ENCODE results near the gene NBAS.
A peak's percentile ranks its signal among the peaks of the same experiment; 100 is the strongest.

The NBAS gene

GRCh38 chr2:15191789-15192188, 369.3 kb downstream of the NBAS start:
- DNase-seq: no peak

DNA sequence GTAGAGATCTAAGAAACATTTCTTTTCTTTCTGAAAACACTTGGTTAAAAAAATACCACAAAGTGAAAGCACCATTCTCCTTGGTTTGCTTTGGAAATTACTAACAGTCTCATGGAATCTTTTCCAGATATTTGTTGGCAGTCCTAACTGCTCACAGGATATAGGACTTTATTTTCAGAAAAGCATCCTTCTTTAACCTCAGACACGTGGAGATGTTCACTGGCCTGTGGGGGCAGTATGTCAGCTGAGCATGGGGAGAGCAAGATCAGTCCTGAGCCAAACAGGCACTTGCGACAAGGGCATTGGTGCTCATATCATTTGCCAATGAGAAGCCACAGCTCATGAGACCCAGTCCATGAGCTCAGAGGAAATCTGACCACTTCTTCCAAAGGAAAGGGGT, 371.9 kb downstream of the NBAS start:
- DNase-seq: no peak

DNA sequence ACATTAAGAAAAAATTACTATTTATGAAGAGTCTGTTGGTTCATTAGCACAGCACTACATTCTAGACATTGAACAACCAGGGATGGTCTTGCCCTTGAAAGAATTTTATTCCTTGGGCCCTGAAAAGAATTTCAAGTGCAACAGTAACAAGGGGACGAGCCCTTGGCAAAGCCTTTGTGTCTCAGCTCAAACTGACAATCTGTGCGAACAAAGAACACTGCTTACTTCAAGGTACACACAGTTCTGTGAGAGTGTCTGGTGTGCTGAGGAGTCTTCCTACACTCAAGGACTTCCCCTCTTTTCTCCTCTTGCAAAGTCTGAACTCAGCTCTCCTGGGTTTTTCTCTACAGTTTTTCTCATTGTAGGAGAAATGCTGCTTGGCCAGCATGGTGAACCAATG, 373.4 kb downstream of the NBAS start:
- DNase-seq: no peak

- no peak for DNase-seq
Observed at GRCh38 chr2:15186118-15186517, 375.0 kb downstream of the NBAS start.

GRCh38 chr2:15184491-15184890, 376.6 kb downstream of the NBAS start:
- DNase-seq: no peak

DNA sequence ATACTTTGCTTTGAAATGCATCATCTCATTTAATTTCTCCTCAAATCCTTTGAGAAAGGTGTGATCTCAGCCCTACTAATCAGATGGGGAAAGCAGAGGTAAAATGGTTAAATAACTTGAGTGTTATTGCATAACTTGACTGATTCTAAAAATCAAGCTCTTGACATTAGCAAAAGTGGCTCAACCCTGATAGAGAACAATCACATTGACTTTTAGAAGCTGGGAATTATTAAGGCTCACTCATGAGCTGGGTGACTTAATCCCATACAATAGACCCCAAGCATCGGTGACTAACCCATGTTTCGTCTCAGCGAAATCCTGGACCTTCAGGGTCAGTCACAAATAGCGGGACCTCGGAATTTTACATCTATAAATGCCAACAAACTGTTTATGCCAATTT, 378.9 kb downstream of the NBAS start:
- DNase-seq: no peak

GRCh38 chr2:15181092-15181745, 379.9 kb downstream of the NBAS start:
- no peak for DNase-seq

- DNase-seq: no peak
Observed at GRCh38 chr2:15180379-15180778, 380.8 kb downstream of the NBAS start.

GRCh38 chr2:15178946-15179345, 382.2 kb downstream of the NBAS start:
- peak; percentile 10 for DNase-seq

DNA sequence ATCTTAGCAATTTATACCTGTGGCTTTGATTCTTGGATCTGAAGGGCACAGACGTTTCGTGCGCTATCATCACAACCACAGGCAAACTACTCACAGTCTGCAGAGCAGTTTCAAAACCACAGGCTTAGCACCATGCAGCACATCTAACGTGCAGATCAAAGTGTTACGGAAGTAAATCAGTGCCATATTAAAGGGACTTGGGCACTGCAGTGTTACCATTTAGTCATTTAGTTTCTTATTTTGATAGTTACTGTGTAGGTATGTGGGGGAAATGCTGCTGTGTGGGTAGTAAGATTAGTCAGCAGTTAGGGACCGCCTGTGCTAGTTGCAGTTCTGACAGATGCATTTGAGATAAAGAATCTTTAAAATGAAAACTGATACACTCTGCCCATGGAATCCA, 384.0 kb downstream of the NBAS start:
- DNase-seq: peak; percentile 60

DNA sequence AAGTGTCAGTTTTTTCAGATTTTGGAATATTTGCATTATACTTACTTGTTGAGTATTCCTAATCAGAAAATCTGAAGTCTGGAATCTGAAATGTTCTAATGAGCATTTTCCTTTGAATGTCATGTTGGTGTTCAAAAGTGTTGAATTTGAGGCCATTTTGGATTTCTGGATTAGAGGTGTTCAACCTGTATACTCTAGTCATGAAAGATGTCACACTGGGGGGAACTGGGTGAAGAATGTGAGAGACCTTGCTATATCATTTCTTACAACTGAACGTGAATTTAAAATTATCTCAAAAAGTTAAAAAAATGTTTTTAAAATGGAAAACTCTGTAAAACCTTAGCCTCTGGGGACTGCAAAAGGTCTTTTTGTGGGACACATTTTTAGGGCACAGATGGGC, 384.5 kb downstream of the NBAS start:
- DNase-seq: no peak

DNA sequence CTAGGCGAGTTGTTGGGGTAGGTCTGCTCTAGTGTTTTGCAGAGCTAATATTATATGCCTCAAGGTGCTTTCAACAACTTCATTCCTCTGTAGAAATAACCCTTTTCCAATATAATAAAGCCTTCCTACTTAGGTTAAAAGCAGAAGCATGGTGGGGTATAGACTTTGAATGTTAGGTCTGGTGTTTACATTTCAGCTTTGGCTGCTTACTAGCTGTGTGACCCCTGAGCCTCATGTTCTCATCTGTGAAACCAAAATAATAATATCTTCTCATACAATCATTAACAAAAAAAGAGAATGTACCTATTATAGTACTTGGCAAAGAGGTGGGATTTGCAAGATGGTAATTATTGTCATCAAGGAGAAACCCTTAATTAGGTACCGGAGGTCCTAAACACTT, 386.6 kb downstream of the NBAS start:
- no peak for DNase-seq

GRCh38 chr2:15173501-15173900, 387.6 kb downstream of the NBAS start:
- DNase-seq: no peak

DNA sequence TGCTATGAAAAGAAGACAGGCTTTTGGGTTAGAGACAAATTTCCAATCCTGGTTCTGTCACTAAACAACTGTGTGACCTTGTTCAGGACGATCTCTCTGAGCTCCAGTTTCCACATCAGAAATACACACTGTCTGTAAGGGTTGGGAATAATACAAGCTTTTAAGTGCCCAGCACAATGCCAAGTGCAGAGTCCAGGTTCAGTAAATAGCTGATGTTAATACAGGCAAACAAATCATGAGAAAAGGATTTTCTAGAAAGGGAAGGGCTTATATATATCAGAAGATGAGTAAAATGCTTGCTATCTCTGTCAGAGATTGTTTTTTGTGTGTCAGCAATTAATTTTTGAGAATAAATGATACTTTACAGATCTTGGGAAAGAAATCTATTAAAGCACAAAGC, 388.3 kb downstream of the NBAS start:
- DNase-seq: no peak

- DNase-seq: no peak
Observed at GRCh38 chr2:15170070-15170775, 390.9 kb downstream of the NBAS start.

DNA sequence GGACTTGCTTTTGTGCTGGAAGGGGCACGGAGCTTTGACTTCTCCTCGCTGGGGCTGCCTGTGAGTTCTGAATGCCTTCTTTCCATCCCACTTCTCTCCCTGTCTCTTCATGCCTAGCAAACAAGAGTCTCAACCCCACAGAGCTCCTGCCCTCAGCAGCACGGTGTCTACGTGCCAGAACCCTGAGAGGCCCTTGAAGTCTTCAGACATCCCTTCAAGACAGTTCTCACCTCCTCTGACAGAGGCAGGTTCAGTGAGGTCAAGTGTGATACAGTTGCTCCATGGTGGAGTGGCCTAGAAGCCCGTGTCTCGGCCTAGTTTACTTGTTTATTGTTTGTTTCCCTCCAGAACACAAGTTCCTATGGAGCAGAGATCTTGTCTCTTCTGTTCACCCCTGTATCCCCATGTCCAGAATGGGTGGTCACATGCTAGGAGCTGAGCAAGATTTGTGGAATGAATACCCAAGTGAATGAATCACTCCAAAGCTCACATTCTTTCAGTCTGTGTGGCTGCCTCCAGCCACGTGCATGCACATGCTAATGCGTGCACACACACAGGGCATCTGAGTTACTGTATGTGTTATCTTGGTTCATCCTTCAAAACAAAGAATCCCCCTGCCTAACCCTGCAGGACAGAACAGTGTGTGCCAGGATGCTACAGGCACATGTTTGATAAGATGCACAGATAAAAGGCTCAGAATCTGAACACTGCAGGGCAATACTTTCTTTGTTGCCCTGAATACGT, 391.6 kb downstream of the NBAS start:
- DNase-seq: no peak

DNA sequence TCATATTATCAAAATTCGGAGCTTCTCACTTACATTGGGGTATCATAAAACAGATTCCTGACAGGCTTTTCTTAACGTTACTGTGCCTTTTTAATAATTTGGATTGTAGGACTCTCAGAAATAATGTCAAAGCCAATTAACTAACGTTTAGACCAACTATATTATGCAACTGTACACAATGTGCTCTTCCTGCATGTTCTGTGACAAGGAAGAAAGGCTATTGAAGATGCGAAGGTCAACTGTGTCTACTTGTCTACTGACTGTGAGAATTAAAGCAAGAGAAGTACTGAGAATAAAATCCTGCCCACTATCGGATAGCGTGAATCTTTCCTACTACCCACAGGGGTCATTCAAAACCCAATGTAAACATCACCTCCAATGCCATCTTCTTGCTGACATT, 393.0 kb downstream of the NBAS start:
- DNase-seq: no peak

DNA sequence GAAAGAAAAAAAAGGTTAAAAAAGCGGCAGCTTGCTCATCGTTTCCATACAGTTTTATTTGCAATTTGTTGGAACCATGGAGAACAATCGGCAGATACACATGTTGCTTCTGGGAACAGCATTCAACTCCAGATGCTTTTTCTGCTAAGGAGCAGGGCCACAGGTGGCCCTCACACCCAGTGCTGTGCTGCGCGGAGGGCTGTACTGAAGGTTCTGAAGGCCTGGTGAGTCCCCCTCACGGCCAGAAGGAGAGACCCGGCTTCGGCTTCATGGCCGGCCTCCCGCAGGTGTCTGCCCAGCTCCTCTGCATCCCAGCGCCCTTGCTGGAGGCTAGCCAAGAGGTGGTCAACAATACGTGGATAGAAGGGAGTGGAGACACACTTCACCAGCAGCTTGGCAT, 394.3 kb downstream of the NBAS start:
- no peak for DNase-seq

GRCh38 chr2:15163326-15163725, 397.8 kb downstream of the NBAS start:
- DNase-seq: no peak

DNA sequence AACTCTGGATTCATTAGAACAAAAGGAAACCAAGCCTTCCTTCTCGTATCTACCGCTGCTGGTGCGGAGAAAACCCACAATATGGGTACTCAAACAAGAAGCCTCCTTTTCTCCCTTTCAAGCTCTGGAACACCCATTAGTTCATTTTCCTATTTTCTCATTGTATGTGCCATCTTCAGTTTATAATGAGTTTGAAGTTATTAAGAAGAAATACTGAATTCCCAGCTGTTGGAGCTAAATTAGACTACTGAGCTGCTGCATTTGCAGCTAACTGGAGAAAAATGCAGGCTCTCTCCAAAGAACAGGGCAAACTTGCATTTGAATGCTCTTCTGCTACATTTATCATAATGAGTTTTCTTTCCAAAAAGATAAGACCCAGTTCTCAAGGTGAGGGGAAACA, 398.5 kb downstream of the NBAS start:
- no peak for DNase-seq

DNA sequence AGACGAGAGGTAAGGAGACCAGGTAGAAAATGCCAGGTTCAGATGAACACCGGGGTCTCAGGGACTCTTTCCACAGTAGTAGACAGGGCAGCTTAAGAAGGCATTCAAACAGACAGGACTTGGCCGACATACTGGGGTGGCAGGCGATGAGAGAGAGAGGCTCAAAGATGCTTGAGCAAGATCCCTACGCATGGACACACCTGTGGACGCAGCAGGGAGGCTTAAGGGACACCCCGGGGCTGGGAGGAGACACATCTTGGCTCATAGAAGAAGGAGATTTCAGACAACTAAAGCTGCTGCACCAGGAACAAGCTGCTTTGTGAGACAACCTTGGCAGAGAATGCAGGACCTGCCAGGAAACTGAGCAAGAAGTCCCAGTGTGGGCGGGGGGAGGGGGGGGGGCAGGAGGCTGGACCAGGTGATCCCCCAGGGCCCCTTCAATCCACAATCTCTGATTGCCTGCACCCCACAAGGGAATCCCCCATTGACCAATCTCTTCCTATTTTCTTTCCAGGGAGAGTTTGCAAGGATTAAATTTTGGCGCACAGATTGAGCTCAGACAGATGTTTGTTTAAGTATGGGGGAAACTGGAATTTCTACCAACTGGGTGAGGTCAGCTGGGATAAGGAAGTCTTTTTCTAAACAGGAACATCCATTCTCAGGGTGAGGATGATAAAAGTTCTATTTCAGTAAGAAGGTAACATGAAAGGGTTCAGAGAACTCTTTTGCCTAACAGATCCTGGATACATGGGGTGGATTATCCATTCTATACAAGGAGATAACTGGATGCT, 400.7 kb downstream of the NBAS start:
- no peak for DNase-seq

DNA sequence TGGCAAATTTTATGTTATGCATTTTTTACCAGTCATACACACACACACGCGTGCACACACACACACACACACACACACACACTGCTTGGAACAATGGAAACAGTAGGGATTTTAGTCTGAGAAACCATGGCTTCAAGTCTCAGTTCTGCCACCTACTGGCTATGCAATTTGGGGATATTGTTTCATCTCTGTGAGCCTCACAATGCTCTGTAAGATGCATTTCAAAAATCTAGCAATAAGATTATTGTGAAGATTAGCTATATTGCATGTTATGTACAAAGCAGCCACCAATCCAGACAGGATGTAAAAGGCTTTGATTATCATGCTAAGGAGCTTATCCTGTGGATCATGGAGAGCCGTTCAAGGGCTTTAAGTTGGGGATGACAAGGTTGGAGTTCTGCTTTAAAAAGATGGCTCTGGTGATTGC, 401.4 kb downstream of the NBAS start:
- peak; percentile 17 for DNase-seq

DNA sequence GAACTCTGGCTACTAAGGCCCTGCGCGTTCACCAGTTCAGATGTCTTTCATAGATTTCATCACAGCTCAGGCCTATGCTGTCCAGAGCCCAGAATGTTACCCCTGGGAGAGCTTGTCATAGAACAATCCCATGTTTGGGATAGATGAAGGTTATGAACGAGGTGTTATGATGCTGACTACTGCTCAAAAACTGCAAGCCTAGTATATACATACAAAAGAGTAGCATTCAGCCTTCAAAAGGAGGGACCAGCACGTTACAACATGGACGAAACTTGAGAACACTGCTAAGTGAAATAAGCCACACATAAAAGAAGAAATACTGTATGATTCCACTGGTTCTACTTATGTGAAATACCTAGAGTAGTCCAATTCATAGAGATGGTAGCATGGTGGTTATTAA, 401.9 kb downstream of the NBAS start:
- DNase-seq: no peak

Measured in CD4-positive, alpha-beta T cell treated with Interleukin-6 for 4 hours (primary cell).